Tibial nerve (tissue), 4 donors: ENCODE results near the gene TBC1D16. TPM values are rescaled to one million over a fixed set of nuclear protein-coding genes. Genes with fewer than 3 reads are reported as not detected.

Experiments used
- DNase-seq, 2 donors: peaks; one replicate each; pipeline ENCODE4 v3.0.0-alpha.2; 2019; ENCODE audit warnings: low spot score in 2 of 2
- H3K27ac ChIP-seq, 4 donors: fragments of 200-600 bp; sonication (generic) in 3 of 4; one replicate each; pipeline ENCODE4 v1.5.1; 2017 to 2019; ENCODE audit warnings: mild to moderate bottlenecking in 1 of 4
- H3K27me3 ChIP-seq, 2 donors: fragments of 200-600 bp; sonication (generic) in 1 of 2; one replicate each; pipeline versions ENCODE4 v1.5.1 to v1.6.0; 2017 to 2019
- H3K36me3 ChIP-seq, 3 donors: fragments of 200-600 bp; sonication (generic); one replicate each; pipeline ENCODE4 v1.5.1; 2018 to 2019
- H3K4me1 ChIP-seq, 4 donors: fragments of 200-600 bp; sonication (generic) in 3 of 4; one replicate each; pipeline ENCODE4 v1.5.1; 2017 to 2019
- H3K4me3 ChIP-seq, 4 donors: fragments of 200-600 bp; sonication (generic) in 3 of 4; one replicate each; pipeline ENCODE4 v1.5.1; 2017 to 2019; ENCODE audit warnings: mild to moderate bottlenecking in 1 of 4, moderate library complexity in 1 of 4
- H3K9me3 ChIP-seq, 4 donors: fragments of 200-600 bp; sonication (generic) in 3 of 4; one replicate each; pipeline ENCODE4 v1.5.1; 2017 to 2019
- CTCF ChIP-seq, 5 experiments: fragments of 200-600 bp in 3 of 5; fragments of 450-650 bp in 2 of 5; sonication (generic) in 3 of 5; IDR thresholded peaks; one replicate each; pipeline ENCODE4 v1.5.1; 2016 to 2019; ENCODE audit warnings: antibody characterized with exemption in 5 of 5, mild to moderate bottlenecking in 3 of 5, moderate library complexity in 2 of 5
- EP300 ChIP-seq, 2 donors: sonication (generic); formaldehyde crosslinking; IDR thresholded peaks; one replicate each; pipeline ENCODE4 v1.6.1; 2017; ENCODE audit warnings: antibody characterized with exemption in 2 of 2, mild to moderate bottlenecking in 1 of 2
- POLR2A ChIP-seq, 2 donors: fragments of 450-650 bp; IDR thresholded peaks; one replicate each; pipeline ENCODE4 v1.6.1; 2017; ENCODE audit warnings: antibody characterized with exemption in 2 of 2, mild to moderate bottlenecking in 2 of 2, moderate library complexity in 2 of 2
- WGBS, 2 donors: methylation state at CpG; one replicate each; pipeline ENCODE4 v1.1.5; 2018; 5-methylcytosine and 5-hydroxymethylcytosine counted together
- total RNA-seq, 4 donors: library from RNA; depleted of rRNA; stranded (reverse); fragments of >200 nt; gene quantifications; one replicate each; pipeline ENCODE4 v1.1.0, GENCODE V29; 2016

The TBC1D16 gene
- total RNA-seq, 4 donors from 2014 or later, result 48.3 to 68.4 (median 58.1) TPM

- no peak overlapping the region for H3K4me3 ChIP-seq
- no peaks in the 10 kb centered on the region for H3K9me3 ChIP-seq
- H3K27me3 ChIP-seq, result peaks cover 0 to 62% of the 10 kb centered on the region in 2 donors
- TF ChIP-seq EP300 (IDR thresholded peaks at IDR 0.05) (no peak), POLR2A (IDR thresholded peaks at IDR 0.05) (no peak), CTCF (IDR thresholded peaks at IDR 0.05) (no peak)
- peaks cover 4 to 62% (median 32%) of the 10 kb centered on the region in 4 donors for H3K4me1 ChIP-seq
- 87 to 88% methylated on average over 18 of the region's 19 CpGs for WGBS, 2 donors
- no peaks in the 10 kb centered on the region for H3K36me3 ChIP-seq
- no peak overlapping the region for H3K27ac ChIP-seq
- no peak for DNase-seq
Observed at GRCh38 chr17:79920751-79921410, 114.8 kb downstream of the TBC1D16 start.

- no peak for DNase-seq
- WGBS, 2 donors, result 40 to 41% methylated on average over 13 to 23 of the region's 28 CpGs
- Histone ChIP-seq H3K4me1 (peaks cover 4 to 56% (median 25%) of the 10 kb centered on the region in 4 donors), H3K9me3 (no peaks in the 10 kb centered on the region), H3K36me3 (no peaks in the 10 kb centered on the region), H3K27me3 (peaks cover 0 to 64% of the 10 kb centered on the region in 2 donors), H3K27ac (peak overlapping the region in 2 of 4 donors; percentile 45 to 55), H3K4me3 (peak overlapping the region in 1 of 4 donors; percentile 9)
- TF ChIP-seq POLR2A (IDR thresholded peaks at IDR 0.05) (no peak), CTCF (IDR thresholded peaks at IDR 0.05) (no peak), EP300 (IDR thresholded peaks at IDR 0.05) (no peak)
Observed at GRCh38 chr17:79919862-79920720, 115.6 kb downstream of the TBC1D16 start.

GRCh38 chr17:79919164-79919585, 116.5 kb downstream of the TBC1D16 start:
- peak; percentile 43 to 64 for DNase-seq
- Histone ChIP-seq H3K9me3 (no peaks in the 10 kb centered on the region), H3K27ac (peak overlapping the region in 2 of 4 donors; percentile 45 to 63), H3K36me3 (no peaks in the 10 kb centered on the region), H3K4me1 (peaks cover 4 to 48% (median 19%) of the 10 kb centered on the region in 4 donors), H3K4me3 (peak overlapping the region in 1 of 4 donors; percentile 9), H3K27me3 (peaks cover 0 to 56% of the 10 kb centered on the region in 2 donors)
- 27 to 31% methylated on average over 6 to 12 of the region's 17 CpGs for WGBS, 2 donors
- TF ChIP-seq CTCF (IDR thresholded peaks at IDR 0.05), result no peak
- no peak for TF ChIP-seq POLR2A (IDR thresholded peaks at IDR 0.05)
- peak in 1 of 2 donors; percentile 81 for TF ChIP-seq EP300 (IDR thresholded peaks at IDR 0.05)

- no peak for DNase-seq
- Histone ChIP-seq H3K27me3 (peaks cover 0 to 53% of the 10 kb centered on the region in 2 donors), H3K9me3 (no peaks in the 10 kb centered on the region), H3K36me3 (no peaks in the 10 kb centered on the region), H3K4me1 (peaks cover 4 to 48% (median 19%) of the 10 kb centered on the region in 4 donors), H3K4me3 (no peak overlapping the region), H3K27ac (peak overlapping the region in 1 of 4 donors; percentile 63)
- 25 to 28% methylated on average over 8 to 9 of the region's 9 CpGs for WGBS, 2 donors
- TF ChIP-seq EP300 (IDR thresholded peaks at IDR 0.05) (no peak), CTCF (IDR thresholded peaks at IDR 0.05) (no peak), POLR2A (IDR thresholded peaks at IDR 0.05) (no peak)
Observed at GRCh38 chr17:79918581-79919163, 117.0 kb downstream of the TBC1D16 start.
